LoVo (cell line): Measurements from ENCODE around the gene PUM1.
"Not testable (repeated sequence)": the region's sequence is repeated elsewhere in the genome, so short reads cannot be mapped to it uniquely, and the experiment has no call there.

ENCODE experiments used
- DNase-seq: peaks from one replicate; pipeline ENCODE4 v3.0.0-alpha.2; 2016; ENCODE audit warnings: low spot score

Gene PUM1

DNA sequence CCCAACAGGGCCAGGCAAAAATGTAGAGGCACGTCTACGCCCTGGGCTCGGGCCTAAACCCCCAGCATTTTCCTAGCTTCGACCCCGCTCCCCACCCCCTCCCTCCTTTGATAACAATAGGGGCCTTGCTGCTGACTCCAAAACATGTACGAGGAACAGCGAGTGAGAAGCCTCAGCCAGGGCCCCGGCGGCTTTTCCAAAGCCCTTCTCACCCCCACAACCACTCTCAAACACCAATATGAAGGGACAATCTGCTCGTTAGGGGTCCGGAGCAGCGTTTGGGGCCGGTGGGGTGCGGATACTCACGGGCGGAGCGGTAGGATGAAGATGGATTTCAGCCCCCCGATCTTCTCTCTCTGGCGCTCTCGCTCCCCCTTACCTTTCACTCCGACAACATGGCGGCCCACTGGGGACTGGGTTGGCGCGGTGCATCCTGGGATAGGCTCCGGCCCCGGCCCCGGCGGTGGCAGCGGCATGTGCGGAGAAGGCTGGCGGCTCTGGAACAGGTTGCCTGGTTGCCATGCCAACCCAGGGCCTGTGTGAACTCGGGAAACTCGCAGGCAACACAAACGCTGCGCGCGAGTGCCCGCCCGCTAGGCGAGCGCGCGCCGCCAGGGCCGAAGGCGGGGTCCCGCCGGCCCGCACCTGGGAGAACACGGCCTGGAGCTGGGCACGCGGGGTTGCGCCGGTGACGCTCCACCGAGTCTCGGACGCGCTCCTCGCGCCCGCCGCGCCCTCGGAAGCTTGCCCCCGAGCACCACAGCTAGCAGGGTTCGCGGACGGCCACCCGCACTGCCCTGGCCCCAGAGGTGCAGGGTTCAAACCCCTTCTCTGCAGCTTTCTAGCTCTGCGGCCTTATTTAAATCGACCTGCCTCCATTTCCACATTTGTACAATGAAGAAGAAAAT lies at the start of gene PUM1:
TSS of gene PUM1 (minus strand) at position 408 of the 908 bp plus-strand sequence. CDS start 6,151 bp downstream, outside the sequence.
- DNase-seq, result peak; percentile 98

GRCh38 chr1:31112266-31112935 lies 46.9 kb upstream of the PUM1 start:
- DNase-seq, result no peak

- DNase-seq, result peak; percentile 49
These were observed 45.9 kb upstream of the PUM1 start for GRCh38 chr1:31111290-31111951.

GRCh38 chr1:31110846-31111245 lies 45.3 kb upstream of the PUM1 start:
- DNase-seq, result no peak

DNA sequence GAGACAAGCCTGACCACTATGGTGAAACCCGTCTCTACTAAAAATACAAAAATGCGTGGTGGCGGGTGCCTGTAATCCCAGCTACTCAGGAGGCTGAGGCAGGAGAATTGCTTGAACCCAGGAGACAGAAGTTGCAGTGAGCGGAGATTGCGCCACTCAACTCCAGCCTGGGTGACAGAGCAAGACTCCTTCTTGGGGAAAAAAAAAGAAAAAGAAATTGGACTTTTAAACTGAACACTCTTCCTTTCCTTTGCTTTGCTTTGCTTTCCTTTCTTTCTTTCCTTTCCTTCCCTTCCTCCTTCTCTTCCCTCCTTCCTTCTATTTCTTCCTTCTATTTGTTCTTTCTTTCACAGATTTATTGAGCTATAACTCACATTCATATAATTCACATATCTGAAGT lies 43.3 kb upstream of the PUM1 start:
- no peak for DNase-seq

- no peak for DNase-seq
These were observed 40.1 kb upstream of the PUM1 start for GRCh38 chr1:31105646-31106045.

DNA sequence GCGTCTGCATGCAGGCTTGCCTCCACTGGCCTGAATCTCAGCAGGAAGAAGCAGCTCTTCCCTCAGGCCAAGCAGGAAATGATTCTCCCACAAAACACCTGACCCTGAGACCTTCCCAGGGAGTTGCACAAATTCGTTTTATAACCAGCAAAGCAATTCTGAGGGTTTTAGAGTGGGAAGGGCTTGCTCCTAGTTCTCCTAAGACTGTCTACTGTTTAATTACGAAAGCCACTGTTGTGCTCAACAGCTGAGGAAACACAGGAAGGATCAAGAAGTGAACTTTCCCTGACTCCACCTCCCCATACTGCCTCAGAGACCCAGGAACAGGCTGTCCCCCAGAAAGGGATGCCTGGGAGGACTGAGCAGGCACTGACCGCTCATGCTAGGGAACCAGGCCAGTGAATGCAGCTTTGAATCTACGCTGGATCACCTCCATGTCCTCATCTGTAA lies 37.0 kb upstream of the PUM1 start:
- peak; percentile 6 for DNase-seq

DNA sequence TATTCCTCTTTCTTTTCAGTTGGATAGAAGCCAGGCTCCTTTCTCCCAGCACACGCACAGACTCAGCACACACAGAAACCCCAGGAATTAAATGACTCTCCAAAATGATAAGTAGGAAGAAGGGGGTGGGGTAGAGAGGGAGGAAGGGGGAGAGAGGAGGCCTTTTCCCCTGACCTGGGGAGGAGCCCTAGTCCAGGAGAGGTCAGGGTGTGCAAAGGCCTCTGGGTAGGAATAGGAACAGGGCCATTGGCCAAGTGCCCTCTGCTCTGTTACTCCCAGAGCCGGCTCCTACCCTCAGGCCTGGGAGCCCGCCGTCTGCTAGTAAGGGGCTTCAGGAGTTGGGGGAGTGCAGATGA lies 35.6 kb upstream of the PUM1 start:
- DNase-seq, result no peak

- DNase-seq, result no peak
These were observed 33.9 kb upstream of the PUM1 start for GRCh38 chr1:31099293-31100032.

GRCh38 chr1:31095985-31096384 lies 30.5 kb upstream of the PUM1 start:
- DNase-seq, result no peak

DNA sequence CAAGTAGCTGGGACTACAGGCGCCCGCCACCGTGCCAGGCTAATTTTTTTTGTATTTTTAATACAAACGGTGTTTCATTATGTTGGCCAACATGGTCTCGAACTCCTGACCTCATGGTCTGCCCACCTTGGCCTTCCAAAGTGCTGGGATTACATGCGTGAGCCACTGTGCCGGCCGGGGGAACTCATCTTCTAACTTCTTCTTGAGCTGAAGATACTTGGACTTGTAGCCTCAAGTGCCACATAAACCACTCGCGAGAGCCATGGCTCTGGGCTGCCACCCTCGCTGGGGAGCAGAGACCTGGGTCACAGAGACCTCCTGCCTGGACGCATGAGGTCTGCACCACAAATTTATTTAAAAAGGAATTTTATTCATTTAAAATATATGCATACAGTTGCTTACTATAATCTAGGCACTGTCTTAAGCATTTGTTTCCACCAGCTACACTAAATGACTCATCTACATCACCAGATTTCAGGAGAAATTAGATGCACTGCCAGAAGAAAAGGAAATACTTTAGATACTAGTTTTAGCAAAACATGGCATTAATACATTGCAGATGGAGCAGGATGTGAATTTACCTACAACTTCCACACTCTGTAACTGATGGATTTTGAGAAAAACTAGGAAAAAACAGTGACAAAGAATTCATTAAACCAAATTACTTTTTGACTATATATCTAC lies 29.9 kb upstream of the PUM1 start:
- no peak for DNase-seq

DNA sequence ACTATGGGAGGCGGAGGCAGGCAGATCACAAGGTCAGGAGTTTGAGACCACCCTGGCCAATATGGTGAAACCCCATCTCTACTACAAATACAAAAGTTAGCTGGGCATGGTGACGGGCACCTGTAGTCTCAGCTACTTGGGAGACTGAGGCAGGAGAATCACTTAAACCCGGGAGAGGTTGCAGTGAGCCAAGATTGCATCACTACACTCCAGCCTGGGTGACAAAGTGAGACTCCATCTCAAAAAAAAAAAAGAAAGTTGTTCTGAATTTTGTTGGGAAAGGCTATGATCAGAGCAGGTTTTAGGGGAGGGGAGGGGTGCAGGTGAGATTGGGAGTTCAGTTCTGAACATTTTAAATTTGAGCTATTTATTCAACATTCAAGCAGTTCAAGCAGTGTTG lies 22.6 kb upstream of the PUM1 start:
- not testable (repeated sequence) for DNase-seq

DNA sequence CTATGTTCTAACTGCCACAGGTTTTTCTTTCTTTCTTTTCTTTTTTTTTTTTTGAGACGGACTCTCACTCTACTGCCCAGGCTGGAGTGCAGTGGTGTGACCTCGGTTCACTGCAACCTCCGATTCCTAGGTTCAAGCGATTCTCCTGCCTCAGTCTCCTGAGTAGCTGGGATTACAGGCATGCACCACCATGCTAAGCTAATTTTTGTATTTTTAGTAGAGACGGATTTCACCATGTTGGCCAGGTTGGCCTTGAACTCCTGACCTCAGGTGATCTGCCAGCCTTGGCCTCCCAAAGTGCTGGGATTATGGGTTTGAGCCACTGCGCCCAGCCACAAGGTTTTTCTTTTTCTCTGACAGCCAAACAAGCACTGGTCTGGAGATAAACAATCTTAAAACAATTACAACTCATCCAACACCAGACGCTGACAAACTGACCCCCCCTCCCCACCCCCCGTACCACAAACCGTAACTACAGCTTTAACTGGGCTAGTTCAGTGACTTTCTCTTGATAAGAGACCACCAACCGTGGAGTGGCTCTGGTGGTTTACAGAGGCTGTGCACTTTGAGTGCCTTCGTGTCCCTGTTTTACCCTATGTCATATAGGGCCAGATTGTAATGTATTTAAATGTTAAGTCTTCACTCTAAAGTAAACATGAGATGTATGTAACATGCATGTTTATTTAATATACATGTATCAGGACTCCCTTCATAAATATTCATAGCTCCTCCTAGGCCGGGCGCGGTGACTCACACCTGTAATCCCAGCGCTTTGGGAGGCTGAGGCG lies 19.5 kb upstream of the PUM1 start:
- no peak for DNase-seq

DNA sequence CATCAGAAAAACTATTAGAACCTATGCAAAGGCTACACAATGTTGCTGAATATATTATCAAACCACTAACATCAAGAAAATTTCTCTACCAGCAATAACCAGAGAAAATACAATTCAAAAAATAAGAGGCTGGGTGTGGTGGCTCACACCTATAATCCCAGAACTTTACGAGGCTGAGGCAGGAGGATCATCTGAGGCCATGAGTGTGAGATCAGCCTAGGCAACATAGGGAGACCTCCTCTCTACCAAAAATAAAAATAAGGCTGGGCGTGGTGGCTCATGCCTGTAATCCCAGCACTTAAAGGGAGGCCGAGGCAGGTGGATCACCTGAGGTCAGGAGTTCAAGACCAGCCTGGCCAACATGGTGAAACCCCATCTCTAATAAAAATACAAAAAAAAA lies 16.9 kb upstream of the PUM1 start:
- DNase-seq, result no peak

- DNase-seq, result peak; percentile 29
These were observed 7.5 kb upstream of the PUM1 start for GRCh38 chr1:31073044-31073443.

DNA sequence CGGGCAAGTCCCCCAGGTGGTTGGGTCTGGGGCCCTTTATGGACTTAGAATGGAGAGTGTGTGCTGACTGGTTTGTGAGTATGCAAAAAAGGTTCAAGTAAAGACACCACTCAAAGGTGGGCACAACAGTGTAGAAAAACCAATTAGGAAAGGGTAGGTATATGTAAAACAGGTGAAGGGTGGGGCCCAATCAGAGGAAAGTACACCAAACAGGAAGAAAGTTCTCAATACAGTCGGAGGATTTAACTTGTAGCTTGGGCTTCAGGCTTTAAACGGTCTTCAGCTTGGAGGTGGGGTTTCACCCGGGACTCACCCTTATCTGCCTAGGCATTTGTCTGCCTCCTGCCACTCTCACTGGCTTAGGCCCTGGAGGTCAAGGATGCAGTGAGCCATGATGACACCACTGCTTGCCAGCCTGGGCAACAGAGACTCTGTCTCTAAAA lies 6.8 kb upstream of the PUM1 start:
- no peak for DNase-seq

DNA sequence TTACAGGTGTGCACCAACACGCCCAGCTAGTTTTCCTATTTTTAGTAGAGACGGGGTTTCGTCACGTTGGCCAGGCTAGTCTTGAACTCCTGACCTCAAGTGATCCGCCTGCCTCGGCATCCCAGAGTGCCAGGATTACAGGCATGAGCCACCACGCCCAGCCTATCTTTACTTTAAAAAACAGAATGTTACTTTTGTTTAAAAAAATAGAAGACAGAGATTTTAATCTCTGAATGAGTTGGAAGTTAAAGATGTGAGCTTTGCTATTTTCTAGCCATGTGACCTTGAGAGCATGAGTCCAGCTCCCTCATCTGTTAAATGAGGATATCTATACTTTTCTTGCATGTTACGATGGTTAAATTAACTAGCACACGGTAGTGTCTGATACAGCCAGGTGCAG lies 3.9 kb upstream of the PUM1 start:
- no peak for DNase-seq

DNA sequence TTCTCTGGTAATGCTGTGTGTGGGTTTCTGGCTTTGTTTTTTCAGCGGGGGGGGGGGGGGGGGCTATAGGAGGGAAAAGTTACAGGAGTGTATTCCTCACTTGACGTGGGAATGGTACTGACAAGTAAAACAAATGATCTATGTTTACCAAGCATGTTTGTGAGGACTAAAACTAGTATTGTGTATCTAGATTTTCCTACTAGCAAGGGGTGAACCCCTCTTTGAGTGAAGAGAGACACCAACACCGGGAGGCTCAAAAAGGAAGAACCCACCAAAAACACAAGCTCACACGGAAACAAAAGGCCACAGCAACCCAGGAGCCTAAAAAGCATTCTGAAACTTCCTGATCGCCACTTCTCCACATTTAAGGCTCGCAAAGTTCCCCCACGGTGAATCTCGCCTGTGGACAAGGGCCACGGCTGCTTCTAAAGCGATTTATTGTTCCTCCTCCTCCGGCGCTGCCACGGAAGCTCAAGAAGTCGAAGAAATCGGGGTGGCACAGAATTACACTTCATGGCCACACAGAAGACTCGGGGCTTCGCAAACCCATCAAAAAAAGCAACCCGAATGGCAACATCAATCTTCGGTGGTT lies 703 bp downstream of the PUM1 start:
- DNase-seq, result no peak

DNA sequence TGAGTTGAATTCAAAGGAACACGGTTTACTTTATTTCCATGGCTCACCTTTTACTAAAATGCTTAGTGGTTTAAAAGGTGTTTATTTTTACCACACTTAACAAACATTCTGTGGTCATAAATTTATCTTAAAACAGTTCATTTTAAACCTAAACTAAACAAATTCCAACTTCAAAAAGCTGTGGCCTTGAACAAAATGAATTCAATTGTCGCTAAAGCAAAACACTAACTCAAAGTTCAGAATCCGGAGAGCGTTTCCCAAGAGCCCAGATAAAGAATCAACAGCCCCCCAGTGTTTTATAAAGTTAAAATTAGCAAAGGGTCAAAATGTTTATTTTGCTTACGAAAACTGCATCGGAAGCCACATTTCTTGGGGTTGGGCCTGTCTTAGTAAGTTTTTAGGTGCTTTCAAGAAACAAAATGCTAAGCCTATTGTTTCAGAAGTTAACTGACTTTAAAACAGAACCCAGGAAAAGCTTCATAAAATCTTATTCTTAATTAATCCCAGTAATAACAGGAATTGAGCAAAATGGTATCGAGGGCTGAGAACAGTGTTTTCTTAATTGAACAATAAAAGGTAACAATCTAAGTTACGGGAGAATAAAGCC lies 1.3 kb downstream of the PUM1 start:
- no peak for DNase-seq

DNA sequence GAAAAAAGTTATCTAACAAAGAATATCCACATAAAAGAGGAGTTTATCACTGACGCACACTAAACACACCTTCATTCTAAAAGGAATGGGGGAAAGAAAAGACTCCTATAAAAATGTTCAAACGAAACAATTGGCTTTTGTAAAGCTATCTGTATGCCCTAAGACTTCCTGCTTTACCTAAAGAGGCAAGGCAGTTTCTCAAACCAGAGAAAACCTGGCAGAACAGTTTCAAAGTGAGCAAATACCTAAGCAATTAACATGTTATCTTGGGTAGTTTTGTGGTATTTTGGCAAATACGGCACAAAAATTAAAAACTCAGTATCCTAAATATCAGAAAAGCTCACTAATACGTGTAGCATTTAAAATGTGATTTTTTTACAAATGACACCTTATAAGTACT lies 1.9 kb downstream of the PUM1 start:
- peak; percentile 27 for DNase-seq
